Measurements from ENCODE around the gene EFNA4.

DNA sequence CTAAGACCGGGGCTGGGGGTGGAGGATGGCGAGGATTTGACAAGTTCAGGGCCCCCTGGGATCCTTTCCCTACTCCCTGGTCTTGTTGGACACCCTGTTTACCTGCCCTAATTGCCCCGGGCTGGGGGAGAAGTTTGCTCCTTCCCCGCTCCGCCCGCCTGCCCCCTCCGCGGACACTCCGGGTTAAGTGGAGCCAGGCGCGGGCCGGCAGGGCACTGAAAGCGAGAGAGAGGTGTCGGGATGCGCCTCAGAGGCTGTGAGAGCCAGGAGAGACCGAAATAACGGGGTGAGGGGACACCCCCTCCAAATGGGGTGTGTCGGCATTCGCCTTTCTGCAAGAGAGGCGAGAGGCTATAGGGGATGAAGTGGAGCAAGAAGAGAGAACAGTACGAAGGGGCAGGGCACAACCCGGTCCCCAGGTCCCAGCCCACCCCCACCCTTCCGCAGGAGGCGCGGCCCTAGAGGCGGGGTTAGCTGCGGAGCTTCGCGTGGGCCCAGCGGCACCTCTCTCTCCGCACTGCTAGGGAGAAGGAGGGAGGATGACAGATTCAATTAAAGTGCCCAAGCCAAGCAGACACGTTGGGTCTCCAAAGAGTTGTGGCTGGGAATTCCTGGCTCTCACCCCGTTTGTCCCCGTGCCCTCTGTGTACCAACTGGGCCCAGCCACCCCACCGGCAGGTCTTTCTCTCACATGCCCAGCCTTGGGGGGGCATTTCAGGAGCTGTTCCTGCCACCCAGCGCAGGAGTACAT is 18.9 kb downstream of the EFNA4 start:
- no peak for TF ChIP-seq POLR2A (IDR thresholded peaks at IDR 0.05; ENCODE audit: low read depth, low read length)
- TF ChIP-seq POLR2AphosphoS5 (IDR thresholded peaks at IDR 0.05; ENCODE audit: low read depth, low read length) = no peak
